Neural cell (in vitro differentiated cells): ENCODE data around the gene GSK3B.

Source experiments
- EP300 ChIP-seq: fragments of 450-650 bp; conservative IDR thresholded peaks from 2 replicates; pipeline ENCODE4 v1.6.1; 2014; ENCODE audit warnings: antibody characterized with exemption, mild to moderate bottlenecking, moderate library complexity; ENCODE audit not compliant: poor library complexity, severe bottlenecking
- EZH2 ChIP-seq: fragments of 200-600, 300-800 bp; shearing (Covaris generic), sonication (generic); IDR thresholded peaks from 2 replicates; pipeline ENCODE4 v1.6.1; 2014; ENCODE audit warnings: antibody characterized with exemption, low read length, borderline replicate concordance, mild to moderate bottlenecking; ENCODE audit not compliant: insufficient read depth, poor library complexity, severe bottlenecking
- MXI1 ChIP-seq: fragments of 450-650 bp; conservative IDR thresholded peaks from 2 replicates; pipeline ENCODE4 v1.6.1; 2014; ENCODE audit warnings: antibody characterized with exemption, mild to moderate bottlenecking; ENCODE audit not compliant: poor library complexity, severe bottlenecking
- POLR2AphosphoS5 ChIP-seq: IDR thresholded peaks from 2 replicates; pipeline ENCODE4 v1.6.1; 2012
- RAD21 ChIP-seq: fragments of 450-650 bp; conservative IDR thresholded peaks from 2 replicates; pipeline ENCODE4 v1.6.1; 2014; ENCODE audit warnings: antibody characterized with exemption, mild to moderate bottlenecking, moderate library complexity
- SMC3 ChIP-seq: fragments of 450-650 bp; conservative IDR thresholded peaks from 2 replicates; pipeline ENCODE4 v1.6.1; 2014; ENCODE audit warnings: antibody characterized with exemption, mild to moderate bottlenecking, moderate library complexity; ENCODE audit not compliant: poor library complexity
- TF ChIP-seq, protein P1 (sequence below): fragments of 450-650 bp; IDR thresholded peaks from 2 replicates; pipeline ENCODE4 v1.5.1; 2014; ENCODE audit warnings: antibody characterized with exemption, mild to moderate bottlenecking, moderate library complexity; ENCODE audit not compliant: poor library complexity, severe bottlenecking

DNA sequence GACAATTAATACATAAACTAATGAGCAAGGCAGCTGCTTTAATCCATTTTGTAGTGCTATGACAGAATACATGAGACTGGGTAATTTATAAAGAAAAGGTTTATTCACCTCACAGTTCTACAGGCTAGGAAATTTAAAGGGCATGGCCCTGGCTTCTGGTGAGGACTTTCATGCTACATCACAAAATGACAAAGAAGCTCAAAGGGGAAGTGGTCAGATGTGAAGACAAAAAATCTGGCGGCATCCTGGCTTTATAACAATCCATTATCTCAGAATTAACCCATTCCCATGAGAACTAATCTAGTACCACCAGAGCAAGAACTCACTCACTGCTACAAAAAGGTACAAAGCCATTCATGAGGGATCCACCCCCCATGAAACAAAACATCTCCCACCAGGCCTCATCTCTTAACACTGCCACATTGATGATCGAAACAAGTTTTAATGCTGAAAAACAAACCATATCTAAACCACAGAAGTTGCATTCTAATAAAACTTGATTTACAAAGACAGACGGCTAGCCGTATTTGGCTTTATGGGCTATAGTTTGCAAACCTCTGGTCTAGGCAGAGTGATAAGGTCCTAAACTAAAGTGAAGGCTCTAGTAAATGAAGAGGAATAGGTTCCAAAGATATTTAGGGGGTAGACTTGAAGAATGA is 44.2 kb downstream of the GSK3B start:
- TF ChIP-seq POLR2AphosphoS5 (no peak), SMC3 (no peak), EP300 (no peak), EZH2 (no peak), RAD21 (no peak), MXI1 (no peak)
- TF ChIP-seq, protein P1, sequence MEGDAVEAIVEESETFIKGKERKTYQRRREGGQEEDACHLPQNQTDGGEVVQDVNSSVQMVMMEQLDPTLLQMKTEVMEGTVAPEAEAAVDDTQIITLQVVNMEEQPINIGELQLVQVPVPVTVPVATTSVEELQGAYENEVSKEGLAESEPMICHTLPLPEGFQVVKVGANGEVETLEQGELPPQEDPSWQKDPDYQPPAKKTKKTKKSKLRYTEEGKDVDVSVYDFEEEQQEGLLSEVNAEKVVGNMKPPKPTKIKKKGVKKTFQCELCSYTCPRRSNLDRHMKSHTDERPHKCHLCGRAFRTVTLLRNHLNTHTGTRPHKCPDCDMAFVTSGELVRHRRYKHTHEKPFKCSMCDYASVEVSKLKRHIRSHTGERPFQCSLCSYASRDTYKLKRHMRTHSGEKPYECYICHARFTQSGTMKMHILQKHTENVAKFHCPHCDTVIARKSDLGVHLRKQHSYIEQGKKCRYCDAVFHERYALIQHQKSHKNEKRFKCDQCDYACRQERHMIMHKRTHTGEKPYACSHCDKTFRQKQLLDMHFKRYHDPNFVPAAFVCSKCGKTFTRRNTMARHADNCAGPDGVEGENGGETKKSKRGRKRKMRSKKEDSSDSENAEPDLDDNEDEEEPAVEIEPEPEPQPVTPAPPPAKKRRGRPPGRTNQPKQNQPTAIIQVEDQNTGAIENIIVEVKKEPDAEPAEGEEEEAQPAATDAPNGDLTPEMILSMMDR: no peak
